Measurements from ENCODE around the gene GOLGA7B.

Gene GOLGA7B

GRCh38 chr10:97849687-97850402 lies at the start of gene GOLGA7B:
TSS of gene GOLGA7B (plus strand) at chr10:97849843. CDS start at chr10:97850304, 461 bp downstream.
- peak; percentile 35 to 69 for DNase-seq

GRCh38 chr10:97800474-97800873 lies 49.2 kb upstream of the GOLGA7B start:
- no peak for DNase-seq

GRCh38 chr10:97801422-97801821 lies 48.2 kb upstream of the GOLGA7B start:
- DNase-seq = no peak

GRCh38 chr10:97805096-97805884 lies 44.4 kb upstream of the GOLGA7B start:
- DNase-seq = no peak

GRCh38 chr10:97805949-97806348 lies 43.7 kb upstream of the GOLGA7B start:
- DNase-seq = no peak

- no peak for DNase-seq
Observed at GRCh38 chr10:97810446-97810845, 39.2 kb upstream of the GOLGA7B start.

- no peak for DNase-seq
Observed at GRCh38 chr10:97811958-97812357, 37.7 kb upstream of the GOLGA7B start.

- DNase-seq = no peak
Observed at GRCh38 chr10:97812696-97813095, 36.9 kb upstream of the GOLGA7B start.

GRCh38 chr10:97813311-97813710 lies 36.3 kb upstream of the GOLGA7B start:
- no peak for DNase-seq

- no peak for DNase-seq
Observed at GRCh38 chr10:97814996-97815395, 34.6 kb upstream of the GOLGA7B start.

GRCh38 chr10:97816609-97817008 lies 33.0 kb upstream of the GOLGA7B start:
- no peak for DNase-seq

GRCh38 chr10:97818572-97818971 lies 31.1 kb upstream of the GOLGA7B start:
- no peak for DNase-seq

- no peak for DNase-seq
Observed at GRCh38 chr10:97820096-97820704, 29.4 kb upstream of the GOLGA7B start.

GRCh38 chr10:97821308-97822038 lies 28.2 kb upstream of the GOLGA7B start:
- DNase-seq = no peak

- no peak for DNase-seq
Observed at GRCh38 chr10:97822261-97822687, 27.4 kb upstream of the GOLGA7B start.

- no peak for DNase-seq
Observed at GRCh38 chr10:97823734-97824133, 25.9 kb upstream of the GOLGA7B start.

GRCh38 chr10:97825020-97825760 lies 24.5 kb upstream of the GOLGA7B start:
- DNase-seq = no peak

- no peak for DNase-seq
Observed at GRCh38 chr10:97826892-97827291, 22.8 kb upstream of the GOLGA7B start.

GRCh38 chr10:97827702-97828291 lies 21.8 kb upstream of the GOLGA7B start:
- DNase-seq = no peak

- no peak for DNase-seq
Observed at GRCh38 chr10:97828721-97829120, 20.9 kb upstream of the GOLGA7B start.

GRCh38 chr10:97830064-97830463 lies 19.6 kb upstream of the GOLGA7B start:
- DNase-seq = no peak

GRCh38 chr10:97831259-97831658 lies 18.4 kb upstream of the GOLGA7B start:
- no peak for DNase-seq
